HG03342 (cell line): ENCODE results near the gene P2RY8.
A peak's percentile ranks its signal among the peaks of the same experiment; 100 is the strongest.
"Not testable (repeated sequence)": the region's sequence is repeated elsewhere in the genome, so short reads cannot be mapped to it uniquely, and the experiment has no call there.

Experiments
- ATAC-seq: cut with Tn5 transposase; IDR thresholded peaks from one replicate; pipeline ENCODE4 v1.9.1; 2021; ENCODE audit warnings: mild to moderate bottlenecking, moderate library complexity; ENCODE audit not compliant: unreplicated experiment

The P2RY8 gene, protein sequence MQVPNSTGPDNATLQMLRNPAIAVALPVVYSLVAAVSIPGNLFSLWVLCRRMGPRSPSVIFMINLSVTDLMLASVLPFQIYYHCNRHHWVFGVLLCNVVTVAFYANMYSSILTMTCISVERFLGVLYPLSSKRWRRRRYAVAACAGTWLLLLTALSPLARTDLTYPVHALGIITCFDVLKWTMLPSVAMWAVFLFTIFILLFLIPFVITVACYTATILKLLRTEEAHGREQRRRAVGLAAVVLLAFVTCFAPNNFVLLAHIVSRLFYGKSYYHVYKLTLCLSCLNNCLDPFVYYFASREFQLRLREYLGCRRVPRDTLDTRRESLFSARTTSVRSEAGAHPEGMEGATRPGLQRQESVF

DNA sequence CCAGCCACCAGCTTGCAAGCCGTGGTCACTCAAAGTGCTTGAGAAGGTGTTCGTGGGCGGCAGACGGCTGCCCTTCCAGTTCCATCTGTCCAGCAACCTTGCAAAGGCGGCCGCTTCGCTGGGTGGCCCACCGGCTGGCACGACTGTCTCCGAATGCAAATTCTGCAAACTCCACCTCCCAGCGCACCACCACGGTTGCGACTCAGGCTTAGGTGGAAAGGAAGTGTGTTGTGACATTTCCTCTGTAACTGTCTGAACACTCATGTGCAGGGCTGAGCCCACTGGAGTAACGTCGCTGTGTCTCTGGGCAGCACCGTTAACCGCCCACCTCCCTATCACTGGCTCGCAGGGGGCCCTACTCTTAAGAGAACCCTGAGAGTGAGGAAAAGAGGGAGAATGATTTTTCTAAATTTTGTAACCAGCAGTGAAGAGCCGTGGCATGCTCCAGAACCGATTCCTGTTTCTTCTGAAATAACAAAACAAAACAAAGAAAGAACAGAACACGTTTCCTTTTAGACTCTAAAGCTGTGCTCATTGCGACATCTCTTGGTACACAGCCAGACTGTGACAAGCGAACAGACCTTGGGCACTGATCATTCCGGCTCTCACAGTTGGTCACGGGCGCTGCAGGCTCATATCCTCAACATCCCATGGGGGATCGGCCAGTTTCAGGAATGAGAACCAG, at the start of gene P2RY8:
P2RY8 (minus strand) TSS at position 155 of the 685 bp plus-strand sequence. CDS start 70,627 bp downstream, outside the sequence.
- peak; percentile 57 for ATAC-seq

DNA sequence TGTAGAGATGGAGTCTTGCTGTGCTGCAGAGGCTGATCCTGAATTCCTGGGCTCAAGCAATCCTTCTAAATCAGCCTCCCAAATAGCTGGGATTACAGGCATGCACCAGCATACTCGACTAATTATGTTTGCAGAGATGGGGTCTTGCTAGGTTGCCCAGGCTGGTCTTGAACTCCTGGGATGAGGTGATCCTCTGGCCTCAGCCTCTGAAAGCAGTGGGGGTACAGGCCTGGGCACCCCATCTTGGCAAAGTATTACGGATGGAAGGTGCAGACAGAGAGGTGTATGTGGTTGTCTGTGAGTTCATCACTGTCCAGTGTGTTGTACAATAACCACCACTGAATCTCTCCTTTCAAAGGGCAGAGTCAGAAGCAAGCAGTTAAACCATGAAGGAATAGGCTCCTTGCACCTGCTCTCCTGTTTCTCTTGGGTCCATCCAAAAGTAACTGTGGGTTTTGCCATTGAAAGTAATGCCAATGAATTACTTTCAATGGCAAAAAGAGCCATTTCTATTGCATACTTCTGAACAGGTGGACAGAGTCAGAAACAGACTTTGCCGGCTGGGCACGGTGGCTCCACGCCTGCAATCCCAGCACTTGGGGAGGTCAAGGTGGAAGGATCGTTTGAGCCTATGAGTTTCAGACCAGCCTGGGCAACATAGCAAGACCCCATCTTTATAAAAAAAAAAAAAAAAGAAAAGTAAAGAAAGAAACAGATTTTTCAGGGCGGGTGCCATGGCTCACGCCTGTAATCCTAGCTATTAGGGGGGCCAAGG, 47.4 kb upstream of the P2RY8 start:
- no peak for ATAC-seq

DNA sequence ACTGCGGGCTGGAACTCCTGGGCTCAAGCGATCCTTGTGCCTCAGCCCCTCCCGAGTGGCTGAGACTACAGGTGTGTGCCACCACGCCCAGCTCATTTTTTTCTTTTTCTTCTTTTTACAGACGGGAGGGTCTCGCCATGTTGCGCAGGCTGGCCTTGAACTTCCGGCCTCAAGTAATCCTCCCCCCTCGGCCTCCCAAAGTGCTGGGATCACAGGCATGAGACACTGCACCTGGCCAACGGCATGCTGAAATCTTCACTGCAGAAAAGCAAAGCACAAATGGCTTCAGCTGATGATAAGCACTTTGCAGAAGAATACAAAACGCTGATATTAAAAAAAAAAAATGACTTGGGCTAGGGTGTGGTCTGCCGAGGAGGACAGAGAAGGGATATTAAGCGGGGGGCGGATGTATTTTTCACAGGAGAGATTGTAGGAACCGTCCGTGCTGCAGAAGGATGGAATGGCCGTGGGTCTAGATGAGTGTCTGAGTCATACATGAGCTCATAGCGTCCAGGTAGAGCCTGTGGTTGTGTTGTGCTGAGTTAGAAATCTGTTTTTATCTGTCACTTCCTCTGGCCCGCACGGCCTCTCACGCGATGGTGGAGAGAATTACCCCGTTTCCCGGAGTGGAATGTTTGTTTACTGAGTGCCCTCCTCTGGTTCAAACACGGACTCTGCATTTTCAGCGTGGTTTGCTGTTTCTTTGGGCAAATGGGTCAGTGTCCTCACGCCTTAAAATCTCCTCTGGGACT, 45.9 kb upstream of the P2RY8 start:
- peak; percentile 77 for ATAC-seq

DNA sequence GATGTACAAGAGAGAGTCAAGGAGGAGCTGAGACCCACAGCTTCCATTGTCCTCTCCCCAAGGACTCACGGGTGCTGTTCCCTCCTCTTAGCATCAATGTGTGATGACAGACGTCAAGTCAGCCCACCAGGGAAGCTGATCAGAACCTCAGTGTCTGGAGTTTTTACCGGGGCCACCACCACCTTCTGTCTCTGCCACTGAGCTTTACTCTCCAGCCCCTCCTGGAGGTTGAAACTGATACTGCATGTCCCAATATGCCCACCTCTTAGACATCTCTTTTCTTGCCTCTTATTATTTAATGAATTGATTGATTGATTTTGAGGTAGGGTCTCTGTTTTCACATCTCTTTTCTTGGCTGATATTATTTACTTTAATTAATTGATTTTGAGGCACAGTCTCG, 44.1 kb upstream of the P2RY8 start:
- ATAC-seq = peak; percentile 61

DNA sequence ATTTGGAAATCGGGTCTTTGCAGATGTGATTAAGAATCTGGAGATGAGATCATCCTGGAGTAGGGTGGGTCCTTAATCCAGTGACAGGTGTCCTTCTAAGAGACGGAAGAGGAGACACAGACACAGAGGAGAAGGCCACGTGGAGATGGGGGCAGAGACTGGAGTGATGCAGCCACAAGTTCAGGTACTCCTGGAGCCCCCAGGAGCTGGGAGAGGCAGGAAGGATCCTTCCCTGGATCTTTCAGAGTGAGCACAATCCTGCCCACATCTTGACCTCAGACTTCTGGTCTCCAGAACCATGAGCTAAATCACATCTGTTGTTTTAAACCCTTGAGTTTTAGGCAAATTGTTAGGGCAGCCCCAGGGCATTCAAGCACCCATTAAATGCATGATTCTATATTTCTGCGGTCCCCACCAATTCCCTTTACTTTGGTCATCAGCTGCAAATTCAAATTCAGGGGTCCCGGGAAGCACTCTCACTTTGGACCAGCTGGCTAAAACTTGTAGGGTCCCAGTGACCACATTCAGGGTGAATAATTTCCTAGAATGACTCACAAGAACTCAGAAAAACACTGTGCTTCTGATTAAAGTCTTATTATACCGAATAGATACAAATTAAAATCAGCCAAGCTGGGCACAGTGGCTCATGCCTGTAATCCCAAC, 41.7 kb upstream of the P2RY8 start:
- ATAC-seq = no peak

DNA sequence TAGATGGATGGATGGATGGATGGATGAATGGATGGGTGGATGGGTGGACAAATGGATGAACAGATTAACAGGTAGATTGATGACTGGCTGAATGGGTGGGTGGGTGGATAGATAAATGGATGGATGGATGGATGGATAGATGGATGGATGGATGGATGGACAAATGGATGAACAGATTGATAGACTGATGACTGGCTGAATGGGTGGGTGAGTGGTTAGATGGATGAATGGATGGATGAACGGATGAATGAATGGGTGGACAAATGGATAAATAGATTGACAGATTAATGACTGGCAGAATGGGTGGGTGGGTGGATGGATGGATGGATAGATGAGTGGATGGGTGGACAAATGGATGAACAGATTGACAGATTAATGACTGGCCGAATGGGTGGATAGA, 40.9 kb upstream of the P2RY8 start:
- ATAC-seq = no peak

DNA sequence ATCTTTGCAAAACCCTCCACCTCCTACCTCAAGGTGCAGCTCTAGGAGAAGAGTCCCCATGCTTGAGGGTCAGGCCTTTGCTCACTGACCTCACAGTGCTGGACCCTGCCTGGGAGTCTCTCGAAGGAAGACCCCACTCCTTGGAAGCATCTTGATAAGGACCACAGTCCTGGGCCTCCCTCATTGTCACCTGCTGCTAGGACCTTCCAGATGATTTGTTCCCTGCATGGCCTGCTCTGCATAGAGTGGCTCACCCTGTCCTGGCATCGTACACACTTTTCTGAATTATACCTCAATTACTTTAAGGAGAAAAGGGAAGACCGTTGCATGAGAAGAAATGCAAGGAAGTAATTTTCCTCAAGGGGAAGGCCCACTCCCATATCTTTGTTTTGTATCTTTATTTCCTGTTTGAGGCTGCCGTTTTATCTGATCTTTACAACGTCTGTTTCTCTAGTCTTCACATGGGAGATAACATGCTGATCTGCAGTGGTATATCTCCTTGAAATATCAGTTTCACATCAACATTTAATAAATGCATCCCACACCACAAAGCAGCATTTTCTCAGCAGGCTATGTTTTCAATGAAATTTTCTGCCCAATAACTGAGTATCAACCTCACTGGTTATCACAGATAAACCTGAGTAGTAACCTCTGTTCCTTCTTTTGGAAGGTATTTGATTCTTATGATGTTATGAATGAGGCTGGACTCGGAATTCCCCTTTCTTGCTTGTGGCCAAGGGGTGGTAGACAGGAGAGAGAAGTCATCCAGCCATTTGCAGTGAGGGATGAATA, 39.4 kb upstream of the P2RY8 start:
- ATAC-seq = no peak

DNA sequence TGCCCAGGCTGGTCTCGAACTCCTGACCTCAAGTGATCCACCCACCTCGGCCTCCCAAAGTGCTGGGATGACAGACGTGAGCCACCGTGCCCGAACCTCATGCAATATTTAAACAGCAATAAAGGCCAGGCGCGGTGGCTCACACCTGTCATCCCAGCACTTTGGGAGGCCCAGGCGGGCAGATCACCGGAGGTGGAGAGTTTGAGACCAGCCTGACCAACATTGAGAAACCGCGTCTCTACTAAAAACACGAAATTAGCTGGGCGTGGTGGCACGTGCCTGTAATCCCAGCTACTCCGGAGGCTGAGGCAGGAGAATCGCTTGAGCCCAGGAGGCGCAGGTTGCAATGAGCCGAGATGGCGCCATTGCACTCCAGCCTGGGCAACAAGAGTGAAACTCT, 37.2 kb upstream of the P2RY8 start:
- ATAC-seq = not testable (repeated sequence)

DNA sequence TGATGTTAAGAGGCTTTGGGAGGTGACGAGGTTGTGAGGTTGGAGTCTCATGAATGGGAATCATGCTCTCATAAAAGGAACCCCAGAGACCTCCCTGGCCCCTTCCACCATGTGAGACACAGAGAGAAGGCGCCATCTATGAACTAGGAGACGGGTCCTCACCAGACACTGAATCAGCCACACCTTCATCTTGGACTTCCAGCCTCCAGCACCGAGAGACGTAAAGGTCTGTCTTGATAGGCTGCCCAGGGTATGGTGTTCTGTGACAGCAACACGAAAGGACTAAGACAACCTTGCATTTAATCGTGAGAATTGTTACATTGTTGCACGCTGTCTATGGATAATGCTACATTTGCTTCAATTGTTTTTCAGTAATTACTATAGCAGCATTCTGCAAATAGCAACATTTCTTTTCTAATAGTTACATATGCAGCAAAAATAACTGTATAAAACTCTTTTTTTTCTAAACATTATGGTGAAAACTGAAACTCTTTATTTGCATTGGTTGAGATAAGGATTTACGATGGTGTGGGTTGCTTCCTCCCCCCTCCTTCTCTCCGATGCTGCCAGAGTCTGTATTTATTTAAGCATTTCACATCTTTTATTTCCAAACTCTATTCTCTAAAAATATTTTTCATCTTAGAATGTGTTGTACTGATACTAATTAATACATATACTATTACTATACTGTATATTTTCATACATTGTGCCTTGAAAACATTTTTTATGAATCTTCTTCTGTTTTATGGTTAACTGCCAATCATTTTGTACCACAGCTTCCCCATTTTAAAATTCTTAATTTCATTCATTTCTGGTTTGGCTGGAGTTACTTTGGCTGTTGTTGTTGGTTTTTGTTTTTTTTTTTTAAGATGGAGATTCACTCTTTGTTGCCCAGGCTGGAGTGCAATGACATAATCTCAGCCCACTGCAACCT, 28.0 kb upstream of the P2RY8 start:
- ATAC-seq = peak; percentile 61

DNA sequence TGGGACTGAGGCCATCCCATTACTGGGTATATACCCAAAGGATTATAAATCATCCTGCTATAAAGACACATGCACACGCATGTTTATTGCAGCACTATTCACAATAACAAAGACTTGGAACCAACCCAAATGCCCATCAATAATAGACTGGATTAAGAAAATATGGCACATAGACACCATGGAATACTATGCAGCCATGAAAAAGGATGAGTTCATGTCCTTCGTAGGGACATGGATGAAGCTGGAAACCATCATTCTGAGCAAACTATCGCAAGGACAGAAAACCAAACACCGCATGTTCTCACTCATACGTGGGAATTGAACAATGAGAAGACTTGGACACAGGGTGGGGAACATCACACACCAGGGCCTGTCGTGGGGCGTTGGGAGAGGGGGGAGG, 27.1 kb upstream of the P2RY8 start:
- ATAC-seq = not testable (repeated sequence)

DNA sequence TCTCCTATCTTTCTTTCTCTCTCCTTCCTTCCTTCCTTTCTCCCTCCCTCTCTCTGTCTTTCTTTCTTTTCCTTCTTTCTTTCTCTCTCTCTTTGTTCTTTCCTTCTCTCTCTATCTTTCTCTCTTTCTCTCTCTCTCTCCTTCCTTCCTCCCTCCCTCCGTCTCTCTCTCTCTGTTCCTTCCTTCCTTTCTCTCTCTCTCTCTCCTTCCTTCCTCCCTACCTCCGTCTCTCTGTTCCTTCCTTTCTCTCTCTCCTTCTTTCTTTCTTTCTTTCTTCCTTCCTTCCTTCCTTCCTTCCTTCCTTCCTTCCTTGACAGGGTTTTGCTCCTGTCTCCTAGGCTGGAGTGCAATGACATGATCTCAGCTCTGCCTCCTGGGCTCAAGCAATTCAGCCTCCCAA, 24.2 kb upstream of the P2RY8 start:
- ATAC-seq = no peak

DNA sequence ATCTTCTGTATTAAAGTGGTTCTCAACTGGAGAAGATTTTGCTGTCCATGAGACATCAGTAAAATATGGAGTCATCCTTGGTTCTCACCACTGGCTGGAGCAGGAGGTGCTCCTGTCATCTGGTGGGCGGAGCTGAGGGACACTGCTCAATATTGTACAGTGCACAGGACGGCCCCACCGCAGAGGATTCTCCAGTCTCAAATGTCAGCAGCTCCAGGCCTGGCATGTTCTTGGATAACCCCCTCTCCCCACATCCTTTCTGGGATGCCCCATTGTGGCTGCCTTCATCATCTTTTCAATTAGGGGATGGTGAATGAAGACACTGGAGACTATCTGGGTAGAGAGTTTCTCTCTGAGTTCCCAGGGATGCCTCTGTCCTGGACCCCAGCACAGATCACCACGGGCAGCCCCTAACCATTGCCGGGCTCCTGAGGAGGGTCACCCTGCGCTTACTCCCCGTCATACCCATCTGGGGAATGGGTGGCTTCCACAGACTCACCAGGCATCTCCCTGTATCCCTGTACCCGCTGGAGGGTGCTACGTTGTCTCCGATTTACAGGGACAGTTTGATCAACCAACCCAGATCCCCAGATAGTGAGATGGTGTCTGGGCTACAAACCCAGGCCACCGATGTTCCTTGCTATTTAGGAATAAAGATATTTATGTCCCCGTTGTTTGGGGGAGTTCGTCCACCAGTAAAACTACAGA, 21.9 kb upstream of the P2RY8 start:
- no peak for ATAC-seq

DNA sequence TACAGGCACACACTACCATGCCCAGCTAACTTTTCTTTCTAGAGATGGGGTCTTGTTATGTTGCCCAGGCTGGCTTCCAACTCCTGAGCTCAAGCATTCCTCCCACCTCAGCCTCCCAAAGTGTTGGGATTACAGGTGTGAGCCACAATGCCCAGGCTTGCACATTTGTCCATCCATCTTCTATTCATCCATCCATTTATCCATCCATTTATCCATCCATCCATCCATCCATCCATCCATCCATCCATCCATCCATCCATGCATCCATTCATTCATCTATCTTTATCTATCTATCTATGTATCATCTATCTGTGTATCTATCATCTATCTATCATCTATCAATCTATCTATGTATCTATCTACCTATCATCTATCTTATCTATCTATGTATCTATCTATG, 20.5 kb upstream of the P2RY8 start:
- not testable (repeated sequence) for ATAC-seq

DNA sequence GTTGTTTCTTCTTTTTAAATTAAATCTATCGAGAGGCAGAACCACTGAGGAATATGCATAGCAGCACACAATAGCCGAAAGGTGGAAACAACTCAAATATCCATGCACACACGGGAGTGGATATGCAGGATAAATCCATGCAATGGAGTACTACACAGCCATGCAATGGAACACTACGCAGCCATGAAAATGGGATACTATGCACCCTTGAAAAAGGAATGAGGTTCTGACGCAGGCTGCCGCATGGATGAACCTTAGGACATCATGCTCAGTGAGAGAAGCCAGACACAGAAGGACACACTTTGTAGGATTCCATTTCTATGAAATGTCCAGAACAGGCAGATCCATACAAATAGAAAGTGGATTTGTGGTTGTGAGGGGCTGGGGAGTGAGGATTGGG, 18.4 kb upstream of the P2RY8 start:
- no peak for ATAC-seq

DNA sequence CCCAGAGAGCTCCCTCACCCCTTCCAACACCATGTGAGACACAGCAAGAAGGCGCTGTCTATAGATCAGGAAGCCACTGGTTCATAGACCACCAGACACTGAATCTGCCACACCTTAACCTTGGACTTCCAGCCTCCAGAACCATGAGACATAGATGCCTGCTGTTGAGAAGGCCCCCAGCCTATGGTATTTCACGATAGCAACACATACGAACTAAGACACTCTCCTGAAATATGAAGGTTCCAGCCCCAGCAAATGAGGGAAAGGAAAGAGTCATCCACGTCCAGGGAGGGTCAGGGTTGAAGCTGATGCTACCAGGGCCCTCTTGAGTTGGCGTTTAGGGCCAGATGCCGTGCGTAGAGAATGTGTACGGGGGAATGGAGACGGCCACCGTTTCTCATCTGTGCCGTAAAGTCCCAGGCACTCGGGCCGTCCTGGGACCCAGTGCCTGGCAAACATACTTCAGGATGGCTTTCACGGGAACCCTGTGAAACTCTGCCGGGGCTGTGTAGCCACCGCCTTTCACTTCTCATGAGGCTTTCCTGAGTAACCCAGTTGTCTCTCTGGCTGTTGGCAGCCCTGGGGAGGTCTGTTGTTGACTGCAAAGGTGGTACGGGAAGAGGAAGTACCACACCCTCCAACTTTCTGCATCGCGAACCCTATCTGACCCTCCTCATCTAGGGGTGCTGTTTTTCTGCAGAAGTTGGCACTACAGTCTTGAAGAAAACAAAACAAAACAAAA, 17.7 kb upstream of the P2RY8 start:
- ATAC-seq = no peak

DNA sequence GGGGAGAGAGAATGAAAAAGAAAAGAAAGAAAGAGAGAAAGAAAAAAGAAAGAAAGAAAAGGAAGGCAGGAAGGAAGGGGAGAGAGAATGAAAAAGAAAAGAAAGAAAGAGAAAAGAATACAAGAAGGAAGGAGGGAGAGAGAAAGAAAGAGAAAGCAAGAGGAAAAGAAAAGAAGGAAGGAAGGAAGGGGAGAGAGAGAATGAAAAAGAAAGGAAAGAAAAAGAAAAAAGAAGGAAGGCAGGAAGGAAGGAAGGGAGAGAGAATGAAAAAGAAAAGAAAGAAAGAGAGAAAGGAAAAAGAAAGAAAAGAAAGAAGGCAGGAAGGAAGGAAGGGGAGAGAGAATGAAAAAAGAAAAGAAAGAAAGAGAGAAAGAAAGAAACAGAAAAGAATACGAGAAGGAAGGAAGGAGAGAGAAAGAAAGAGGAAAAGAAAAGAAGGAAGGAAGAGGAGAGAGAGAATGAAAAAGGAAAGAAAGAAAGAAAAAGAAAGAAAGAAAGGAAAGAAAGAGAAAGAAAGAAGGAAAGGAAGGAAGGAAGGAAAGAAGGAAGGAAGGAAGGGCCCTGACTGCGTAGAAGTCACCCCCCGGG, 15.1 kb upstream of the P2RY8 start:
- ATAC-seq = no peak

DNA sequence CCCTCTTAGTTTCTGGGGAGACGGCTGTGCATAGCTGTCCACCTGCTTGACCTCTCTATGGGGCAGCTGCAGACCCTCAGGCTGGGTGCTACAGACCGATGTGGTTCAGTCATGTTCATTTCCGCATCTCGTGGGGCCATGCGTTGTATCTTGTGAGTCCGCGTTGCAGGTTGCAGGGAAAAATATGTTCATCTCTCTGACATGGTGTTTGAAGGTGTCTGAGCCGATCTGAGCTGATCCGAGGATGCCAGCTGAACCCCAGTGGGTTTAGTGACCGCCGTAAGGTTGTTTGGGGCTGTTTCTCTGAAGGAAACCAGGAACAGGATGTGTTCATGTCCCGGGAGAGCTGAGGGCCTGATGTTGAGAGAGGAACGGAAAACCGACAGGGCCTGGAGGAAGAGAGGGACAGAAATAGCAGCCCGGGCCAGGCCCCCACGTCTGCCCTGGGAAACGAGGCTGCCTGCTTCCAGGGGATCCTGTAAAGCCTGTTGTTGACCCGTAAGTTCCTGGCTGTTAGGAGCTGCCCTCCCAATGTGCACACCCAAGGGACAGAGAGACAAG, 9.8 kb upstream of the P2RY8 start:
- no peak for ATAC-seq
